ENCODE results near the gene ST8SIA1. TPM values are rescaled to one million over a fixed set of nuclear protein-coding genes. Genes with fewer than 3 reads are reported as not detected.

ST8SIA1 gene
- total and polyA plus RNA-seq, 2 of the 8 experiments (the other 6 are each of a cell fraction or from before 2014, with no cell fraction given), result 1.9 to 4.4 TPM

- WGBS, 2 experiments (ENCODE audit: extremely low coverage in 1 of 2, insufficient coverage in 1 of 2, insufficient read length in 1 of 2, insufficient replicate concordance in 2 of 2, low coverage in 1 of 2, low lambda C conversion rate in 2 of 2, missing lambda C conversion rate in 1 of 2), result 91% methylated on average over 6 of the region's 6 CpGs; no CpG with 5 or more reads in 1 of the 2 experiments
- Histone ChIP-seq H2AFZ (ENCODE audit: low read length) (no peak overlapping the region), H3K27me3 (replicated peaks in 1 of 4; ENCODE audit: control insufficient read depth in 3 of 4, extremely low read depth in 1 of 4, insufficient read depth in 3 of 4, low read length in 3 of 4) (no peaks in the 10 kb centered on the region), H3K56ac (replicated peaks; ENCODE audit: insufficient read length, low read depth, low read length) (no peak overlapping the region), H3K4me1 (replicated peaks in 1 of 4; ENCODE audit: control insufficient read depth in 3 of 4, insufficient read depth in 4 of 4, low read length in 3 of 4) (no peaks in the 10 kb centered on the region), H3K79me2 (ENCODE audit: control insufficient read depth in 1 of 2, insufficient read depth in 2 of 2, low read length in 2 of 2) (no peaks in the 10 kb centered on the region), H2BK15ac (ENCODE audit: low read length) (no peak overlapping the region), H3K18ac (ENCODE audit: extremely low read depth, low read length) (no peak overlapping the region), H3K23me2 (ENCODE audit: low read depth, low read length) (no peaks in the 10 kb centered on the region; the same call in 1 of the 2 replicates), H4K20me1 (replicated peaks in 1 of 2; ENCODE audit: control insufficient read depth in 1 of 2, insufficient read depth in 2 of 2, low read length in 2 of 2) (no peaks in the 10 kb centered on the region), H3K4ac (replicated peaks; ENCODE audit: insufficient read length, low read depth, low read length) (no peak overlapping the region), H3K14ac (ENCODE audit: insufficient read length) (no peak overlapping the region), H3K4me2 (ENCODE audit: insufficient read depth in 1 of 2, low read depth in 2 of 2, low read length in 2 of 2) (no peak overlapping the region), H3K23ac (ENCODE audit: insufficient read length) (no peak overlapping the region), H3K79me1 (ENCODE audit: low read depth, low read length) (no peaks in the 10 kb centered on the region), H2BK12ac (ENCODE audit: low read depth, low read length) (no peak overlapping the region), H4K8ac (ENCODE audit: extremely low read depth, insufficient read depth, low read length) (no peak overlapping the region), H3K9me3 (ENCODE audit: insufficient read depth in 2 of 2, low read depth in 1 of 2, low read length in 1 of 2) (no peaks in the 10 kb centered on the region), H3K4me3 (ENCODE audit: extremely low read depth in 1 of 4, insufficient read depth in 2 of 4, low read depth in 3 of 4, low read length in 4 of 4) (no peak overlapping the region), H2BK5ac (ENCODE audit: low read depth, low read length) (no peak overlapping the region), H3K36me3 (ENCODE audit: control insufficient read depth in 2 of 4, insufficient read depth in 4 of 4, low read length in 3 of 4) (no peaks in the 10 kb centered on the region; a peak in 1 of 8 replicates), H2BK120ac (replicated peaks; ENCODE audit: low read depth, low read length) (no peak overlapping the region), H4K91ac (replicated peaks; ENCODE audit: insufficient read length, low read length) (no peak overlapping the region), H2BK20ac (ENCODE audit: low read length) (no peak overlapping the region), H3K27ac (ENCODE audit: low read depth, low read length) (no peak overlapping the region), H4K5ac (ENCODE audit: insufficient read length, low read depth, low read length) (no peak overlapping the region), H2AK5ac (ENCODE audit: low read depth, low read length) (no peak overlapping the region), H3K9ac (replicated peaks in 1 of 4; ENCODE audit: extremely low read depth in 1 of 4, low read depth in 3 of 4, low read length in 3 of 4) (no peak overlapping the region)
- POLR2A ChIA-PET (ENCODE audit: partially characterized antibody), result no interaction called here
- CTCF ChIA-PET (ENCODE audit: partially characterized antibody), result interaction anchor here (0.8 to 2.6 kb wide), 3 partner anchors 14 to 523 kb away, joined by 3 to 10 read pairs (median 3); no protein-coding TSS in a partner anchor
- DNase-seq (ENCODE audit: low read depth in 1 of 2, low spot score in 2 of 2), result no peak
- FAIRE-seq, result no peak
- TF ChIP-seq RBBP5 (IDR thresholded peaks at IDR 0.05; ENCODE audit: borderline replicate concordance, low read depth, low read length), result no peak
- TF ChIP-seq BCL11A (IDR thresholded peaks at IDR 0.05; ENCODE audit: low read depth in 2 of 2, low read length in 2 of 2), result no peak
- TF ChIP-seq YY1 (IDR thresholded peaks at IDR 0.05; ENCODE audit: low read depth, low read length), result no peak
- TF ChIP-seq CEBPB (IDR thresholded peaks at IDR 0.05; ENCODE audit: low read depth, low read length), result no peak
- no peak for TF ChIP-seq EP300 (IDR thresholded peaks at IDR 0.05; ENCODE audit: borderline replicate concordance in 1 of 2, low read depth in 2 of 2, low read length in 2 of 2)
- no peak for TF ChIP-seq KDM5A (IDR thresholded peaks at IDR 0.05; ENCODE audit: low read length)
- no peak for TF ChIP-seq GTF2F1 (IDR thresholded peaks at IDR 0.05; ENCODE audit: borderline replicate concordance, low read depth, low read length)
- TF ChIP-seq RFX5 (IDR thresholded peaks at IDR 0.05; ENCODE audit: borderline replicate concordance, low read depth, low read length), result no peak
- no peak for TF ChIP-seq SRF (IDR thresholded peaks at IDR 0.05; ENCODE audit: low read depth, low read length)
- TF ChIP-seq NRF1 (IDR thresholded peaks at IDR 0.05; ENCODE audit: low read depth, low read length), result no peak
- no peak for TF ChIP-seq JUN (IDR thresholded peaks at IDR 0.05; ENCODE audit: low read depth, low read length)
- no peak for TF ChIP-seq CTBP2 (IDR thresholded peaks at IDR 0.05; ENCODE audit: borderline replicate concordance, insufficient read depth, insufficient read length, low read length)
- TF ChIP-seq TAF7 (optimal IDR thresholded peaks at IDR 0.05; ENCODE audit: borderline replicate concordance, low read depth, low read length), result no peak
- TF ChIP-seq SUZ12 (IDR thresholded peaks at IDR 0.05; ENCODE audit: low read length), result no peak
- no peak for TF ChIP-seq MAFK (IDR thresholded peaks at IDR 0.05; ENCODE audit: low read depth, low read length)
These were observed 52.2 kb downstream of the ST8SIA1 start for GRCh38 chr12:22282283-22282682.
